UCSD-AML1 (cell line): ENCODE results near the gene RNF213.
"Not testable (repeated sequence)": the region's sequence is repeated elsewhere in the genome, so short reads cannot be mapped to it uniquely, and the experiment has no call there.

Source experiments
- DNase-seq: peaks from one replicate; lab custom pipeline; 2025; ENCODE audit not compliant: unreplicated experiment; lab: John Stamatoyannopoulos, UW

The RNF213 gene

DNA sequence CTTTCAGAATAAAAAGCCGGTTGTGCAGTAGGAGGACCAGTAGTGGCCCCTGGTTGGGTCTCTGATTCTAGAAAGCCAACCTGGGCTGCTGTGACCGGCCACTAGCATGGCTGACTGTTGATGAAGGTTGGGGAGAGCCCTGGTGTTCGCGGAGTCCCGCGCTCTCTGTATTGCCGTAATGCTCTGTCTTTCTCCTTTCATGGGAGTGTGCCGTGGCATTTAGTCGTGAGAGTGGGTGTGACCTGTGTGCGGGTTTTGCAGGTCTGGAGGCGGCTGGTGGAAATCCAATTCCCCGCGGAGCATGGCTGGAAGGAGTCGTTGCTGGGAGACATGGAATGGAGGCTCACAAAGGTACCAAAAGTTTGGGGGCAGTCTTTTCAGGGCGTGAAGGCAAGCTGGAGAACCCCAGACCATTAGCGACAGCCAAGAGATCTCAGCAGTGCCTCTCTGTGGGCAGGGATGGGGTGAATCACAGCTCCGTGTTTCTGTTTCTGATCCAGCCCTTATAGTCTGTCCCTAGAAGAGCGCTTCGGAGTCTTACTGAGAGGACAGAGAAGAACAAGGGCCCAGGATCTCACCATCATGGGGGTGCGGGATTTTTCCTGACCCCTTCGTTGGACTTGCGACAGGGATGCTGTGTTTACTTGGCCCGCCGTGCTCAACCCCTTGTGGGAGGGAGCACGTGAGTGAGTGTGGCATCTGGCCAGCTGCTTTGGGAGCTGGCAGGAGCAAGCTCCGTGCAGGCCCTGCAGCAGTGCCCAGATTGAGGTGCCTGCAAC, 56.5 kb downstream of the RNF213 start:
- no peak for DNase-seq

DNA sequence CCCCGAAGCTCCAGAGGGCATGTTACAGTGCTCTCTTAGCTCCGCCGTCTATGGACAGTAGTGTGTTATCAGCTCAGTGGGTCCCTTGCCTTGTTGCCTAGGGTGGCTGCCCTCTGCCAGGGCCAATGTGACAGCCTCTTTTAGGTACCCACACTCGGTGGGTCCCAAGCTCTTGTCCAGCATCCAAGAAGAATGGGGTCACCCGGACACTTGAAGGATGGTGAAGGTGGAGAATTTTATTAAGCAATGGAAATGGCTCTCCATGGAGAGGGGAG, 57.0 kb downstream of the RNF213 start:
- no peak for DNase-seq

DNA sequence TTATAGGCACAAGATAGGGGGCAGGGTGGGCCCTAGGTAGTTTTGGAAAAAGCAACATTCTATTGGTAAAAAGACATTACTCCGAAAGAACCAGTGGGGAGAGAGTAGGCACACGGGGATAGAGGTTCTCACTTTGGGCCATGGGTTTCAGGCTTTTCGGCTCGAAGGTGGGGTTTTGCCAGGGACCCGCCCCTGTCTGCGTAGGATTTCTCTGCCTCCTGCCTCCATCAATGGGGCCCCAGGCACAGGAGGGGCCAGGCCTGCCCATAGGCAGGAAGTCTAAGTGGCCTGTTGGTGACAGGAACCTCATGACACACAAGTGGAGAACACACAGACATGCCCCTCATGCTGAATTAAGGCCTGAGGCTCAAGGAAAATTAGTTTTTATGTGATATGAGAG, 57.5 kb downstream of the RNF213 start:
- DNase-seq, result no peak

DNA sequence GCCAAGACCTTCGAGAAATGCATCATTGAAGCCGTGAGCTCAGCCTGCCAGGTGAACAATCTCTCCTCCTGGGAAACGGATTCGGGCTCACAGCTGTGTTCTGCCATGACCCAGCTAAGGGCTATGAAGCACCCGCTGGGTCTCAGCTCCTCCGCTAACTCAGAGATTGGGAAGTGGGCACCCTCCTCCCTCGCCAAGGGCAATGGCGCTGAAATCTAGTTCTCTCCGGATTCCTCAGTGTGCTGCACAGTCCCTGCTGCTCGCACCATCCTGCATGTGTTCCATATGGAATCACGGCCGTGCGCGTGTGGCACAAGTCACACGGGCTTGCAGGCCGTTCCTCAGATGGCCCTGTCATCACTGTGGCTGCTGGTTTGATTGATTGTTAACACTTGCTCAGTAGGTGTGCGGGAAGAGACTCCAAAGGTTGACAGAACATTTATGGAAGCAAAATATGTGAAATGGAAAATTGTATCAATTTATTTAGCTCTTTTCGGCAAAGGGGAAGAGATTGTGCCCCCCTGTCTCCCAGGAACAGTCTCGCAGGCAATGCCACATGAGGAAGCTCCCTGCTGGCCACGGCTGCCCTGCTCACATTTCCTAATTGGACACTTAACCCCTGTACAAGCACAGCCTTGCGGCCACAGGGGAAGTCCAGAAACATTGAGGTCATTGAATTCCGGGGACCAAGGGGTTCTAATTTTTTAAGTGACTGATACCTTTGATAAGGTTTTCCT, 58.8 kb downstream of the RNF213 start:
- no peak for DNase-seq

DNA sequence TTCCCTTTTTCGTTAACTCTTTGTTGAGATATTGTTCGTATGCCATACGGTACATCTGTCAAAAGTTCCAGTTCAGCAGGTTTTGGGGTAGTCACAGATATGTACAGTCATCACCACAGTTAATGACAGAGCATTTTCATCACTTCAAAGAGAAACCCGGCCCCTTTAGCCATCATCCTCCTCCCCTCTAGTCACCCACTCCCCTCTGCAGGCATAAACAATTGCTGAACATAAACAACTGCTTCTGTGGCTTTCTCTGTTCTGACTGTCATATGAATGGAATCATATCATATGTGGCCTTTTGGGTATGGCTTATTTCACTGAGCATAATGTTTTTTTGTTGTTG, 59.3 kb downstream of the RNF213 start:
- no peak for DNase-seq

DNA sequence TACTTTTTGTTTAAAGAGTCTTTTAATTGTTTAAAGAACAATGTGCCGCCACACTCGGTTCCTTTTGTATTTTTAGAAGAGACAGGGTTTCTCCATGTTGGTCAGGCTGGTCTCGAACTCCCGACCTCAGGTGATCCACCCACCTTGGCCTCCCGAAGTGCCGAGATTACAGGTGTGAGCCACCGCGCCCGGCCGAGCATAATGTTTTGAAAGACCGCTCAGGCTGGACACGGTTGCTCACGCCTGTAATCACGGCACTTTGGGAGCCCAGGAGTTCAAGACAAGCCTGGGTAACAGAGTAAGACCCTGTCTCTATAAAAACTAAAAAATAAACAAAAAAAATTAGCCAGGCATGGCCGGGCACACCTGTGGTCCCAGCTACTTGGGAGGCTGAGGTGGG, 59.8 kb downstream of the RNF213 start:
- DNase-seq, result no peak

DNA sequence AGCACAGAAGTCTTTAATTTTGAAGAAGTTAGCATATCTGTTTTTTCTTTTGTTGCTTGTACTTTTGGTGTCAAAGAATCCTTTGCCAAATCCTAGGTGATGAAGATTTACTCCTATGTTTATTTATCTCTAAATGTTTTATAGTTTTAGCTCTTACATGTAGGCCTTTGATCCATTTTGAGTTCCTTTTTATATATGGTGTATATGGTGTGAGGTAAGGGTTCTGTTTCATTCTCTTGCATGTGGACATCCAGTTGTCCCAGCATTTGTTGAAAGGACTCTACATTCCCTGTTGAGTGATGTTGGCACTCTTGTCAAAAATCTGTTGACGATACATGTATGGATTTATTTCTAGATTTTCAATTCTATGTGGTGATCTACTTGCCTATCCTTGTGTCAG, 62.2 kb downstream of the RNF213 start:
- DNase-seq, result no peak

DNA sequence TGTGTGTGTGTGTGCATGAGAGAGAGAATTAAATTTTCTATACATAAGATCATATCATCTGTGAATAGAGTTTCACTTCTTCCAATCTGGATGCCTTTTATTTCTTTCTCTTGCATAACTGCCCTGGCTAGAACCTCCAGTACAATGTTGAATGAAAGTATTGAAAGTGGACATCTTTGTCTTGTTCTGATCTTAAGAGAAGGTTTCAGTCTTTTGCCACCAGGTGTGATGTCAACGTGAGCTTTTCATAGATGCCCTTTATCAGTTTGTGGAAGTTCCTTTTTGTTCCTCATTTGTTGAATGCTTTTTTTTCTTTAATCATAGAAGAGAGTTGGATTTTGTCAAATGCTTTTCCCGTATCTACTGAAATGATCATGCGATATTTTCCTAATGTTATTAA, 63.3 kb downstream of the RNF213 start:
- DNase-seq, result no peak

DNA sequence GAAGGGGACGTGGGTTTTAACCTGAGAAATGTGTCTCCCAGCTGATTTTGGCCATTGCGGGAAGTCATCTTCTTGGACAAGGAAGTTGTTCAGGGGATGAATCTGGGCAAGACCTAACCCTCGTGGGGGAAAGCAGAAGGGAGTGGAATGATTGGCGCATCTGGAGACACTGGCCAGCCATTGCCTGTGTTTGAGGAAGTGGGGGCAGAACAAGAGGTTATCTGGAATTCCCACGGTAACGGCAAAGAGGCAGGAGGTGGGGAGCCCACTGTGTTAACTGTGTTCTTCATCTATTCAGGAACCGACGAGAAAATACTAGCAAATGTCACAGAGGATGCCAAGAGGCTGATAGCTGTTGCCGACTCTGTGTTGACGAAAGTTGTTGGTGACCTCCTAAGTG, 66.9 kb downstream of the RNF213 start:
- no peak for DNase-seq

DNA sequence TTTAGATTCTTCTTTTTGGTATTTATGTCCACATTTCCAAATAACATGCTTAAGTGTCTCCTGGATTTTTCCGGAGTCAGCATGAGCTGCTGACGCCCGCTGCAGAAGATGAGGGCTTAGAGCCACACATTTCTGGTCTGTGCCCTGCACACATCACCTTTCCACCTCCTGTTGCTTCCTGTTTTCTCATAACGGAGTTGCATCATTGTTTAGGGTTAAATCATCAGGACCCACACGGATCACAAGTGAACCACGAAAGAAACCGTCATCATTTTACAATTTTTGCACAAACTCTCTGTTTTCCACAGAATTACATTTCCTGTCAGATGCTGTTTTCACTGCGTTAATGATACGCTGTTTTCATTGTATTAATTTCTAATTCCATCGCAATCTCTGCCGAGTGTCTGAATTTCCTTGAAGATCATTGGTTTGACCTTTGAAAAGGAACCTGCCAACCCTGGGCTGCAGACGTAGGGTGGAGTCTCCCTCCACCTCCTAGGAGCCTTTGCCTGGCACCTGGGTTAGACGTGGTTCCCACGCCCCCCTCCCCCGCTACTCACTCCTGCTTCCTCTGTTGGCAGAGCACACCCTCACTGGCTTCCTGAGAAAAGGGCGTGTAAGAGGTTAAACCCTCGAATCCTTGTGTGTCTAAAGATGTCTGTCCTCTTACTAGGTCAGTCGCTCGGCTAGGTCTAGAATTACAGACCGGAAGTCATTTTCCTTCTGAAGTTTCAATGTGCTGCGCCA, 68.2 kb downstream of the RNF213 start:
- DNase-seq, result no peak

DNA sequence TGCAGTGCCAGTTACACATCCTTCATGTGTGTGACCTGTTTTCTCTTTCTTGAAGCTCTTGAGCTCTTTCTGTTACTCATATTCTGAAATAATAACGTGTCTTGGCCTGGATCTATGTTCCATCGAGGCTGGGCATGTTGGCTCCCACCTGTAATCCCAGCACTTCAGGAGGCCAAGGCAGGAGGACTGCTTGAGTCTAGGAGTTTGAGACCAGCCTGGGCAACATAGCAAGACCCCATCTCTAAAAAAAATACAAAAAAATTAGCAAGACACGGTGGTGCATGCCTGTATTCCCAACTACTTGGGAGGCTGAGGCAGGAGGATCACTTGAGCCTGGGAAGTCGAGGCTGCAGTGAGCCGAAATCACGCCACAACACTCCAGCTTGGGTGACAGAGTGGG, 68.8 kb downstream of the RNF213 start:
- DNase-seq, result not testable (repeated sequence)

DNA sequence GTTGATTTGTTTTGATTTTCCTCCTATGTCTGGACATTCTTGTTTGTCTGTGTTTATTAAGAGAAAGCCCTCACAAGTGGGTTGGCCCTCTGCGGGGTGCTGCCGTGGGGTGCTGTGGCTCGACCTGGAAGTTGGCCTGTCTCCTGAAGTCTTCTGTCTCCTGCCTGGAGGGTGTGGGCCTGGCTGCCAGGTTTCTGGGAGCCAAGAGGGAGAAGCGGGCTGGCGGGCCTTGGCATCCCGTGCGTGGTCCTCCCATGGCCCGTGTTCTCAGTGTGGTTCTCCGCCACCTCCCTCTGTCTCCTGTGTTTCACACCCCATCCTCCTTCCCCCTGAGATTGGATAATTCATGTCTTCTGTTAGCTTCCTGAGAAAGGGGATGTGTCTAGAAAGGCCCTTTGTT, 69.6 kb downstream of the RNF213 start:
- DNase-seq, result no peak

DNA sequence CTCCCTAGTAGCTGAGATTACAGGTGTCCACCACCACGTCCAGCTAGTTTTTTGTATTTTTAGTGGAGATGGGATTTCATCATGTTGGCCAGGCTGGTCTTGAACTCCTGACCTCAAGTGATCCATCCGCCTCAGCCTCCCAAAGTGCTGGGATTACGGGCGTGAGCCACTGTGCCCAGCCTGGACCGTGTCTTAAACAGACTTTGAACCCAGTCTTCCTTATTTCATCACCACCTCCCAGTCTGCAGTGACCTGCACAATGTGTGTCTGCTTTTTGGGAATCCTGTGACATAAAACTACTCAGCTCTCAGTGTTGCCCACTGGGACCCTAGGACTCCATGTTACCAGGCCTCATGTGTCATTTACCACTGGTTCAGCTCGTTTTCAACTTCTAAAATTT, 70.3 kb downstream of the RNF213 start:
- not testable (repeated sequence) for DNase-seq

DNA sequence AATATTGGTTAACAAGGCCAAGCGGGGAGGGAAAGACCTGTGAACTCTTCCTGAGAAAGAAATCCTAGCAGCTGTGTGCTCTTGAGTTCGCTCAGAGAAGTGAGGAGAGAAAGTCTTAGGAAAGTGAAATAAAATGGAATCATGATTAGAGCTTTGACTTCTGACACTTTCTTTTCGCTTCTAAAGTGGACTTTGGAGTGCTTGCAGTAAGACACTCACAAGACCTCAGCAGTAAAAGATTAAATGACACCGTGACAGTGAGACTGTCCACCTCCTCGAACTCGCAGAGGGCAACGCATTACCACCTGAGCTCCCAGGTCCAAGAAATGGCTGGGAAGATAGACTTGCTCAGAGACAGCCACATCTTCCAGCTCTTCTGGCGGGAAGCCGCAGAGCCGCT, 71.2 kb downstream of the RNF213 start:
- no peak for DNase-seq

DNA sequence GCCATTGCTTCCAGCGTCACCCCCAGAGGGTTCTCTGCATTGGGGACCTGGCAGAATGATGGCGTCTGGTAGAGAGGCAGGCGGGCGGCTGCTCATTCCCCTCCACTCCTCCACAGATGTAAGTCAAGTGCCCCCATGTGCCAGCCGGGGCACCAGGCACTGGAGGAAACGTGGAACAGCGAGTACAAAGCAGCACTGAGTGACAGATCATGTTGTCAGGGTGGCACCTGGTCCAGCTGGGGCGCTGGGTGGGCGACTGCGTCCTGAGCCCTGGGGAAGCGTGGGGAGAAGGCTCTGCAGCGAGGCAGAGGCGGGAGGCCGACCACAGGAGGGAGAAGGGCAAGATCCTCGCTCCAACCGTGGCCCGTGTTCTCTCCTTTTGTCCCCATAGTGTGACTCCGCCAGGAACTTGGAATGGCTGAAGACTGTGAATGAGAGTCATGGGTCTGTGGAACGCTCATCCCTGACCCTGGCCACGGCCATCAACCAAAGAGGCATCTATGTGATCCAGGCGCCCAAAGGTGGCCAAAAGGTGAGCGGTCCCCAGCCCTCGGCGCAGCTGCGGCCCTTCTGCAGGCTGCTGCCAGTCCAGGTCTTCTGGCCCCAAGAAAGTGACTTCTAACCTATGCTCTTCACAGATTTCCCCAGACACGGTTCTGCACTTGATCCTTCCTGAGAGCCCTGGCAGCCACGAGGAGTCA, 76.7 kb downstream of the RNF213 start:
- DNase-seq, result no peak

DNA sequence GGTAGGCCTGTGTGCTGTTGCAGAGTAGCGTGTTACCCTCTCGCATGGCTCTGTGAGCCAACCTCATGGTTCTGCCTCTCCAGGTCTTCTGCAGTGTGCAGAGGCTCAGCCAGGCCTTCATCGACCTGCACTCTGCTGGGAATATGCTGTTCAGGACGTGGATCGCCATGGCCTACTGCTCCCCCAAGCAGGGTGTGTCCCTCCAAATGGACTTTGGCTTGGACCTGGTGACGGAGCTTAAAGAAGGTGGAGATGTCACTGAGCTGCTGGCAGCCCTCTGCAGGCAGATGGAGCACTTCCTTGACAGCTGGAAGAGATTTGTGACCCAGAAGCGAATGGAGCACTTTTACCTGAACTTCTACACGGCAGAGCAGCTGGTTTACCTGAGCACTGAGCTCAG, 78.5 kb downstream of the RNF213 start:
- no peak for DNase-seq

DNA sequence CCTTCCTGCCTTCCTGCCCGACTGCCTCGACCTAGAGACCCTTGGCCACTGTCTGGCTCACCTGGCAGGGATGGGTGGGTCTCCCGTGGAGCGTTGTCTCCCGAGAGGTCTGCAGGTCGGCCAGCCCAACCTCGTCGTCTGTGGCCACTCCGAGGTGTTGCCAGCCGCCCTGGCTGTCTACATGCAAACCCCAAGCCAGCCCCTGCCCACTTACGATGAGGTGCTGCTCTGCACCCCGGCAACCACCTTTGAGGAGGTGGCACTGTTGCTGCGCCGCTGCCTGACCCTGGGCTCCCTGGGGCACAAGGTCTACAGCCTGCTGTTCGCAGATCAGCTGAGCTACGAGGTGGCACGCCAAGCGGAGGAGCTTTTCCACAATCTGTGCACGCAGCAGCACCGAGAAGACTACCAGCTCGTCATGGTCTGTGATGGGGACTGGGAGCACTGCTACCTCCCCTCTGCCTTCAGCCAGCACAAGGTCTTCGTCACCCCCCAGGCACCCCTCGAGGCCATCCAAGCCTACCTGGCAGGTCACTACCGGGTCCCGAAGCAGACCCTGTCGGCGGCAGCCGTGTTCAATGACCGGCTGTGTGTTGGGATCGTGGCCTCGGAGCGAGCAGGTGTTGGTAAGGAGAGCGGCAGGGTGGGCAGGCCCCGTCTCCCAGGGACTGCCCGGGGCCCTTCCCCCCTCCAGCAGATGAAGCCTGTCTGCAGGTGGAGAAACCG, 79.2 kb downstream of the RNF213 start:
- DNase-seq, result no peak

DNA sequence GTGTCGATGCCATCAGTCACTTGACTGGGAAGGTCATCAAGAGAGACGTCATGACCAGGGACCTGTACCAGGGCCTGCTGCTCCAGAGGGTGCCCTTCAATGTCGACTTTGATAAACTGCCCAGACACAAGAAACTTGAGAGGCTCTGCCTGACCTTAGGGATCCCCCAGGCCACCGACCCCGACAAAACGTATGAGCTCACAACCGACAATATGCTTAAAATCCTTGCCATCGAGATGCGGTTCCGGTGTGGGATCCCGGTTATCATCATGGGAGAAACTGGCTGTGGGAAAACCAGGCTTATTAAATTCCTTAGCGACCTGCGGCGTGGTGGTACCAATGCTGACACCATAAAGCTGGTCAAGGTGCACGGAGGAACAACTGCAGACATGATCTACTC, 84.7 kb downstream of the RNF213 start:
- DNase-seq, result no peak

DNA sequence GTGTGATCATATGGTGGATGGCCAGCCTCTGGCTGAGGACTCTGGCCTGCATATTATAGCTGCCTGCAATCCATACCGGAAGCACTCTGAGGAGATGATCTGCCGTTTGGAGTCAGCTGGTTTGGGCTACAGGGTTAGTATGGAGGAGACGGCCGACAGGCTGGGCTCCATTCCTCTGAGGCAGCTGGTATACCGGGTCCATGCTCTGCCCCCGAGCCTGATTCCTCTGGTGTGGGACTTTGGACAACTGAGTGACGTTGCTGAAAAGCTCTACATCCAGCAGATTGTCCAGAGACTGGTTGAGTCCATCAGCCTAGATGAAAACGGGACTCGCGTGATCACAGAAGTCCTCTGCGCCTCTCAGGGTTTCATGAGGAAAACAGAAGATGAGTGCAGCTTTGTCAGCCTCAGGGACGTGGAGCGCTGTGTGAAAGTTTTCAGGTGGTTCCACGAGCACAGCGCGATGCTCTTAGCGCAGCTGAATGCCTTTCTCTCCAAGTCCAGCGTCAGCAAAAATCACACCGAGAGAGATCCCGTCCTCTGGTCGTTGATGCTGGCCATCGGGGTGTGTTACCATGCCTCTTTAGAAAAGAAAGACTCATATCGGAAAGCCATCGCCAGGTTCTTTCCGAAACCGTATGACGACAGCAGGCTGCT, 85.3 kb downstream of the RNF213 start:
- DNase-seq, result no peak

DNA sequence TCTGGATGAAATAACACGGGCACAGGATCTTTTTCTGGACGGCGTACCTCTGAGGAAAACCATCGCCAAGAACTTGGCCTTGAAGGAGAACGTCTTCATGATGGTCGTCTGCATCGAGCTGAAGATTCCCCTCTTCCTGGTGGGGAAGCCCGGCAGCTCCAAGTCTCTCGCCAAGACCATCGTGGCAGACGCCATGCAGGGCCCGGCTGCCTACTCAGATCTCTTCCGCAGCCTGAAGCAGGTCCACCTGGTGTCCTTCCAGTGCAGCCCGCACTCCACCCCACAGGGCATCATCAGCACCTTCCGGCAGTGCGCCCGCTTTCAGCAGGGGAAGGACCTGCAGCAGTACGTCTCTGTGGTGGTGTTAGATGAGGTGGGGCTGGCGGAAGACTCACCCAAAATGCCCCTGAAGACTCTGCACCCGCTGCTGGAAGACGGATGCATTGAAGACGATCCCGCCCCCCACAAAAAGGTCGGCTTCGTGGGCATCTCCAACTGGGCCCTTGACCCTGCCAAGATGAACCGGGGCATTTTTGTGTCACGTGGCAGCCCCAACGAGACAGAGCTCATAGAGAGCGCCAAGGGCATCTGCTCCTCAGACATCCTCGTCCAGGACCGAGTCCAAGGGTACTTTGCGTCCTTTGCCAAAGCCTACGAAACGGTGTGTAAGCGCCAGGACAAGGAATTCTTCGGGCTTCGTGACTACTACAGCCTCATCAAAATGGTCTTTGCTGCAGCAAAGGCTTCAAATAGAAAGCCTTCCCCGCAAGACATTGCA, 86.0 kb downstream of the RNF213 start:
- DNase-seq, result no peak
